Suprapubic skin (tissue), 4 donors: Measurements from ENCODE around the gene CHST14. TPM values are rescaled to one million over a fixed set of nuclear protein-coding genes. Genes with fewer than 3 reads are reported as not detected.

ENCODE experiments used
- DNase-seq, 2 donors: peaks; one replicate each; pipeline ENCODE4 v3.0.0-alpha.2; 2019; ENCODE audit warnings: low spot score in 2 of 2
- H3K27ac ChIP-seq: fragments of 200-600 bp; sonication (generic); one replicate; pipeline ENCODE4 v1.5.1; 2019
- H3K27me3 ChIP-seq: fragments of 200-600 bp; sonication (generic); one replicate; pipeline ENCODE4 v1.5.1; 2019
- H3K36me3 ChIP-seq: fragments of 200-600 bp; sonication (generic); one replicate; pipeline ENCODE4 v1.5.1; 2019
- H3K4me1 ChIP-seq: fragments of 200-600 bp; sonication (generic); one replicate; pipeline ENCODE4 v1.5.1; 2019
- H3K4me3 ChIP-seq: fragments of 200-600 bp; sonication (generic); one replicate; pipeline ENCODE4 v1.5.1; 2019; ENCODE audit warnings: mild to moderate bottlenecking
- H3K9me3 ChIP-seq: fragments of 200-600 bp; sonication (generic); one replicate; pipeline ENCODE4 v1.5.1; 2019
- CTCF ChIP-seq, 2 donors: fragments of 200-600 bp in 1 of 2; fragments of 450-650 bp in 1 of 2; sonication (generic) in 1 of 2; IDR thresholded peaks; one replicate each; pipeline ENCODE4 v1.5.1; 2016 to 2019; ENCODE audit warnings: antibody characterized with exemption in 2 of 2, mild to moderate bottlenecking in 1 of 2, moderate library complexity in 1 of 2
- EP300 ChIP-seq: sonication (generic); formaldehyde crosslinking; IDR thresholded peaks from one replicate; pipeline ENCODE4 v1.6.1; 2017; ENCODE audit warnings: antibody characterized with exemption
- POLR2A ChIP-seq, 2 donors: fragments of 450-650 bp; IDR thresholded peaks; one replicate each; pipeline ENCODE4 v1.6.1; 2017; ENCODE audit warnings: antibody characterized with exemption in 2 of 2, mild to moderate bottlenecking in 2 of 2, moderate library complexity in 2 of 2
- POLR2AphosphoS5 ChIP-seq, 3 donors: sonication (generic); formaldehyde crosslinking; IDR thresholded peaks; one replicate each; pipeline ENCODE4 v1.6.1; 2017; ENCODE audit warnings: antibody characterized with exemption in 3 of 3
- WGBS: methylation state at CpG from one replicate; pipeline ENCODE4 v1.1.5; 2018; 5-methylcytosine and 5-hydroxymethylcytosine counted together
- total RNA-seq, 4 donors: library from RNA; depleted of rRNA; stranded (reverse); fragments of >200 nt; gene quantifications; one replicate each; pipeline ENCODE4 v1.1.0, GENCODE V29; 2016

The CHST14 gene
- total RNA-seq, 4 donors from 2014 or later: 6.9 to 13.6 (median 8.3) TPM

DNA sequence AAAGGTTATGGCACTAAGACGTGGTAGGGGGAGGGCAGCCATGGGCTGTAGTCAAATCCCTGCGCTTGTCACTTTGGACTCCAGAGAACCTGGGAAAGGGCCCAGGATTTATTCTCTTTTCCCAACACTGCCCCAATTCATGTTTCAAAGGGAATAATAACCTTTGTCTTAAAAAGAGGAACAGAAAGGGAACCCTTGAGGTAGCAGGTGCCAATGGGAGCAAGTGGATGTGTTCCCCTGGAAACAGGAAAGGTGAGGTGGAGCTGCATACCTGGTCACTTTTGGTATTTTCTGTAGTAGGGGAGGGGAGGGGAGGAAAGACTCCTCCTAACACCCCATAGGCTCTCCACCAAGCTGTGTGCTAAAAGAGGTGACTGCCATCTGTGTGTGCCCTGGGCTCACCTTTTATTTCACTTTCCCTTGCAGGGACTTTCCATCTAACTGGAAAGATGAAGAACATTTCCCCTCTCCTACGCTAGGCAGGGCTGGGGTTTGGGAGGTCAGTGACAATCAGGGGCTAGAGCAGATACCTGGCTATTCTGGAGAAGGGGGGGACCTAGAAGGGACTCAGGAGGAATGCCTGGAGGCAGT is 6.1 kb upstream of the CHST14 start:
- Histone ChIP-seq H3K27ac (no peak overlapping the region), H3K9me3 (no peaks in the 10 kb centered on the region), H3K4me3 (no peak overlapping the region), H3K4me1 (peaks cover 12% of the 10 kb centered on the region), H3K27me3 (no peaks in the 10 kb centered on the region), H3K36me3 (peaks cover 56% of the 10 kb centered on the region)
- no peak for DNase-seq
- TF ChIP-seq CTCF (IDR thresholded peaks at IDR 0.05) (no peak), POLR2A (IDR thresholded peaks at IDR 0.05) (no peak), EP300 (no peak), POLR2AphosphoS5 (IDR thresholded peaks at IDR 0.05) (no peak)
- 85% methylated on average over 3 of the region's 3 CpGs for WGBS

GRCh38 chr15:40465939-40466338 is 4.8 kb upstream of the CHST14 start:
- TF ChIP-seq POLR2A (IDR thresholded peaks at IDR 0.05): no peak
- TF ChIP-seq CTCF (IDR thresholded peaks at IDR 0.05): no peak
- TF ChIP-seq EP300: no peak
- TF ChIP-seq POLR2AphosphoS5 (IDR thresholded peaks at IDR 0.05): no peak
- H3K4me3 ChIP-seq: no peak overlapping the region
- no peaks in the 10 kb centered on the region for H3K27me3 ChIP-seq
- 94% methylated on average over 3 of the region's 10 CpGs for WGBS
- H3K9me3 ChIP-seq: no peaks in the 10 kb centered on the region
- no peak for DNase-seq
- H3K27ac ChIP-seq: no peak overlapping the region
- peaks cover 22% of the 10 kb centered on the region for H3K4me1 ChIP-seq
- H3K36me3 ChIP-seq: peaks cover 52% of the 10 kb centered on the region

DNA sequence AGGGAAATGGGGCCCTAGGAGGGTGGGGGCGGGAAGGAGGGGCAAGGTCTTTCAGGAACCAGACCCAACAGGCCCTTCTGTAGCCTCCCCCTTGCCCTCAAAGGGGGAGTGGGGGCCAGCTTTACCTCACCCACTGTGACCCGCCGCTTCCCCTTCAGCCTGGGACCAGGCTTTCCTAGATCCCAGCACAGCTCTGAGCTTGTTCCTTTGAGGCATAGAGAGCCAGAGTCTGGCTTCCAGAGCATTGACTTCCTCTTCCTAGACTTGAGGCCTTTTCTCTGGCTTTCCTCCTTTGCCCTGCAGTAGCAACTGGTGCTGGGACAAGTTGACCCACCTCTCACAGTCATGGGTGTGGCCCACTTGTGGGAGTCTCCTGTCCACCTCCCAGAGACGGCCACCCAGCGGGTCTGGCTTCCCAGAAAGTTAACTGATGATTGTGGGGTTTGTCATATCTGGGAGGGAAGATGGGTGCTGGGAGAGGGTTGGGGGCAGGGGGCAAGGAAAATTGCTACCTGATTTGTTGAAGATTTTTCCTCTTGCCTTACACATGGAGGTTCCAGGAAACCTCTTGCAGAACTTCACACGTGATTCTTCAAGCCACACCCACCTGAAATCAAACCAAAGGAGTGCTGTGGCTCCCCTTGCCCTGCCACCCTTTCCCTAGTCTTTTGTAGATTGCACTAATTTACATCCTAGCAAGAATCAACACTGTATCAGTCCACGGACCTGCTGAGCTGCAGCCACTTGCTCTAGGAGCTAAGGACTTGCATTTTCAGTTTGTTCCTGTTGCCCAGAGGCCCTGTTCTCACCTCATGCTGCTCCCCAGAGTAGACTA is 4.1 kb upstream of the CHST14 start:
- Histone ChIP-seq H3K4me1 (peaks cover 28% of the 10 kb centered on the region), H3K9me3 (no peaks in the 10 kb centered on the region), H3K27me3 (no peaks in the 10 kb centered on the region), H3K36me3 (peaks cover 52% of the 10 kb centered on the region), H3K4me3 (no peak overlapping the region), H3K27ac (no peak overlapping the region)
- WGBS: 60% methylated on average over 7 of the region's 7 CpGs
- TF ChIP-seq POLR2A (IDR thresholded peaks at IDR 0.05) (no peak), CTCF (IDR thresholded peaks at IDR 0.05) (no peak), POLR2AphosphoS5 (IDR thresholded peaks at IDR 0.05) (no peak), EP300 (no peak)
- no peak for DNase-seq

DNA sequence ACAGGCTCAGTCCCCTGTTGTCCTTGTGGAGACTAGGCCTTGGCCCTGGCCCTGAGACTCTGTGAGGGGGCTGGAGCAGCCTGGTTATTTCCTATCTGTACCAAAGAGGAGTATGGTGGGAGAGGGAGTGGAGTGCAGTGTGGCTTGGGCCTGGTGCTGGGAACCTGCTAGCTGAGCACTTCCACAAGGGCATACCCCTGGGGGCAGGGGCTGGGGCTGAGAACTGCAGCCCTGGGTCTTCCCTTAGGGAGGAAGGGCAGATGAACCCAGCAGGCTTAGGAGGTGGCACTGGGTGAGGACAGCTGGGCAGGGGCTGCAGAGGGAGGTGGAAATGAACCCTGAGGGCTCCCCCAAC is 3.5 kb upstream of the CHST14 start:
- no peak for DNase-seq
- peaks cover 34% of the 10 kb centered on the region for H3K4me1 ChIP-seq
- no peak overlapping the region for H3K4me3 ChIP-seq
- H3K9me3 ChIP-seq: no peaks in the 10 kb centered on the region
- peaks cover 46% of the 10 kb centered on the region for H3K36me3 ChIP-seq
- H3K27me3 ChIP-seq: no peaks in the 10 kb centered on the region
- no peak for TF ChIP-seq EP300
- no peak for TF ChIP-seq CTCF (IDR thresholded peaks at IDR 0.05)
- no peak for TF ChIP-seq POLR2A (IDR thresholded peaks at IDR 0.05)
- TF ChIP-seq POLR2AphosphoS5 (IDR thresholded peaks at IDR 0.05): no peak
- H3K27ac ChIP-seq: no peak overlapping the region

DNA sequence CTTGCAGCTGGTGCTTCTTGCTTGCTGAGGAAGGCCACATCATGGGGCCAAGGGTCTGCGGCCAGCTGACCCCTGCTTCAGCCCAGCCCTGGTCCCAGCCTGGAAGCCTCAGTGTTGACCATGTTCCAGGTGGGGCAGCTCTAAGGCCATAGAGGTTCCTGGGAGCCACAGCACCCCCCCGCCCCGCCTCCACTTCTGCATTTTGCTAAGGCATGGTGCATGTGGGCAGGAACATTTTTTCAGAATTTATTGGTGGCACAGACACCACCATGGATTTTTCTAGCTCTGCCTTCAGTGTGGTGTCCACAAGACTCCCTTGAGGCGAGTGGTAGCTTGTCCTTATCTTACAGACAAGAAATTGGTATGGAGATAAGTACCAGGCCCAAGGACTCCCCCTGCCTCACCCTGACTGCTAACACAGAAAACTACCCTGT is 1.9 kb upstream of the CHST14 start:
- Histone ChIP-seq H3K4me1 (peaks cover 37% of the 10 kb centered on the region), H3K4me3 (no peak overlapping the region), H3K27ac (no peak overlapping the region), H3K27me3 (no peaks in the 10 kb centered on the region), H3K36me3 (peaks cover 33% of the 10 kb centered on the region), H3K9me3 (no peaks in the 10 kb centered on the region)
- no peak for DNase-seq
- TF ChIP-seq EP300: no peak
- TF ChIP-seq POLR2AphosphoS5 (IDR thresholded peaks at IDR 0.05): no peak
- no peak for TF ChIP-seq POLR2A (IDR thresholded peaks at IDR 0.05)
- no peak for TF ChIP-seq CTCF (IDR thresholded peaks at IDR 0.05)
- 98% methylated on average over 4 of the region's 4 CpGs for WGBS
